ENCODE measurements around the gene PPP1R14B.

GRCh38 chr11:64229090-64229743, 17.5 kb downstream of the PPP1R14B start:
- TF ChIP-seq TAF1 (IDR thresholded peaks at IDR 0.05; ENCODE audit: low read depth) = no peak
- no peak for TF ChIP-seq MAX (IDR thresholded peaks at IDR 0.05)
- no peak for TF ChIP-seq YY1 (IDR thresholded peaks at IDR 0.05; ENCODE audit: low read depth)
- no peak for TF ChIP-seq TCF12 (IDR thresholded peaks at IDR 0.05; ENCODE audit: low read depth)
- TF ChIP-seq USF1 (IDR thresholded peaks at IDR 0.05) = no peak
- no peak for TF ChIP-seq REST (IDR thresholded peaks at IDR 0.05; ENCODE audit: low read depth)
- TF ChIP-seq EGR1 (IDR thresholded peaks at IDR 0.05) = no peak
- TF ChIP-seq EP300 (IDR thresholded peaks at IDR 0.05; ENCODE audit: borderline replicate concordance) = no peak

All from Ishikawa (cell line).